MM.1S (cell line): ENCODE data around the gene MAP3K1.

ENCODE experiments used
- DNase-seq: peaks from one replicate; pipeline ENCODE4 v3.0.0-alpha.2; 2015
- H2AFZ ChIP-seq: fragments of 300-600 bp; sonication (generic); 2 replicates; pipeline ENCODE4 v1.6.0; 2016; ENCODE audit warnings: antibody characterized with exemption, low read length
- H3F3A ChIP-seq: fragments of 300-600 bp; sonication (generic); 2 replicates; pipeline ENCODE4 v1.6.1; 2016; ENCODE audit warnings: mild to moderate bottlenecking, antibody characterized with exemption, low read length, moderate library complexity, mixed read lengths; ENCODE audit not compliant: insufficient read depth
- H3K27ac ChIP-seq: fragments of 300-600 bp; sonication (generic); 2 replicates; pipeline ENCODE4 v1.5.1; 2016; ENCODE audit warnings: mild to moderate bottlenecking, low read length
- H3K27me3 ChIP-seq: fragments of 300-600 bp; sonication (generic); replicated peaks from 2 replicates; pipeline ENCODE4 v1.6.0; 2016; ENCODE audit warnings: low read length; ENCODE audit not compliant: insufficient read depth
- H3K36me3 ChIP-seq: fragments of 300-600 bp; sonication (generic); replicated peaks from 2 replicates; pipeline ENCODE4 v1.6.1; 2016; ENCODE audit warnings: mild to moderate bottlenecking, low read length, mixed read lengths; ENCODE audit not compliant: insufficient read depth
- H3K4me1 ChIP-seq: fragments of 300-600 bp; sonication (generic); 2 replicates; pipeline ENCODE4 v1.6.1; 2016; ENCODE audit warnings: low read length, mixed read lengths
- H3K4me2 ChIP-seq: fragments of 300-600 bp; sonication (generic); 2 replicates; pipeline ENCODE4 v1.6.0; 2016; ENCODE audit warnings: low read depth, low read length
- H3K4me3 ChIP-seq: fragments of 300-600 bp; sonication (generic); 2 replicates; pipeline ENCODE4 v1.5.1; 2016; ENCODE audit warnings: low read length, mixed read lengths
- H3K79me2 ChIP-seq: fragments of 300-600 bp; sonication (generic); 2 replicates; pipeline ENCODE4 v1.6.1; 2016; ENCODE audit warnings: mixed run types, low read length, mixed read lengths
- H3K9ac ChIP-seq: fragments of 300-600 bp; sonication (generic); 2 replicates; pipeline ENCODE4 v1.6.1; 2016; ENCODE audit warnings: low read length, mixed read lengths
- H3K9me2 ChIP-seq: fragments of 300-600 bp; sonication (generic); replicated peaks from 2 replicates; pipeline ENCODE4 v1.6.1; 2016; ENCODE audit warnings: mild to moderate bottlenecking, low read length, mixed read lengths; ENCODE audit not compliant: insufficient read depth
- H3K9me3 ChIP-seq: fragments of 300-600 bp; sonication (generic); replicated peaks from 2 replicates; pipeline ENCODE4 v1.6.1; 2016; ENCODE audit warnings: mild to moderate bottlenecking, low read length, mixed read lengths; ENCODE audit not compliant: insufficient read depth
- H4K20me1 ChIP-seq: fragments of 300-600 bp; sonication (generic); 2 replicates; pipeline ENCODE4 v1.6.1; 2016; ENCODE audit warnings: mild to moderate bottlenecking, low read length, moderate library complexity, mixed read lengths; ENCODE audit not compliant: insufficient read depth
- CTCF ChIP-seq: fragments of 300-600 bp; sonication (generic); IDR thresholded peaks from 2 replicates; pipeline ENCODE4 v1.5.1; 2016; ENCODE audit warnings: antibody characterized with exemption, low read length, mixed read lengths
- EZH2 ChIP-seq: fragments of 300-600 bp; sonication (generic); optimal IDR thresholded peaks from 2 replicates; pipeline ENCODE3; 2017; ENCODE audit warnings: low read depth, mild to moderate bottlenecking, antibody characterized with exemption, low read length, mixed read lengths
- EZH2phosphoT487 ChIP-seq: fragments of 300-600 bp; sonication (generic); IDR thresholded peaks from 2 replicates; pipeline ENCODE4 v1.6.1; 2018; ENCODE audit warnings: antibody characterized with exemption, low read length

The MAP3K1 gene

DNA sequence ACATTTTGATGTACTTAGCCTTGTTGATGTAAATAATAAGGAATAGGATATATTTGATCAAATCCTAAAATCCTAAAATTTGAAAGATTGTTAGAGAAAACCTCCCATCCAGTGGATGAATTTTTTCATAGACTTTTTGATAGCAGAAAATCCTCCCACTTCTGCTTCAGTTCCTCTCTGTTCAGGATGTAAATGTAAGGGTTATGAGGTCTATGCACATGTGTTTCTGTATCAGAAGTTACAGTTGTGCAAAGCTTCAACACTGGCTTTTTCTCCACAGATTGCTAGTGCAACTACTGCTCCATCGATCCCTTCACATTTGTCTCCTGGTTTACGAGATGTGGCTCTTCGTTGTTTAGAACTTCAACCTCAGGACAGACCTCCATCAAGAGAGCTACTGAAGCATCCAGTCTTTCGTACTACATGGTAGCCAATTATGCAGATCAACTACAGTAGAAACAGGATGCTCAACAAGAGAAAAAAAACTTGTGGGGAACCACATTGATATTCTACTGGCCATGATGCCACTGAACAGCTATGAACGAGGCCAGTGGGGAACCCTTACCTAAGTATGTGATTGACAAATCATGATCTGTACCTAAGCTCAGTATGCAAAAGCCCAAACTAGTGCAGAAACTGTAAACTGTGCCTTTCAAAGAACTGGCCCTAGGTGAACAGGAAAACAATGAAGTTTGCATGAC lies 78.1 kb downstream of the MAP3K1 start:
- no peaks in the 10 kb centered on the region for H3K4me1 ChIP-seq
- peaks cover 7% of the 10 kb centered on the region; the same call in 1 of the 2 replicates for H3K36me3 ChIP-seq

DNA sequence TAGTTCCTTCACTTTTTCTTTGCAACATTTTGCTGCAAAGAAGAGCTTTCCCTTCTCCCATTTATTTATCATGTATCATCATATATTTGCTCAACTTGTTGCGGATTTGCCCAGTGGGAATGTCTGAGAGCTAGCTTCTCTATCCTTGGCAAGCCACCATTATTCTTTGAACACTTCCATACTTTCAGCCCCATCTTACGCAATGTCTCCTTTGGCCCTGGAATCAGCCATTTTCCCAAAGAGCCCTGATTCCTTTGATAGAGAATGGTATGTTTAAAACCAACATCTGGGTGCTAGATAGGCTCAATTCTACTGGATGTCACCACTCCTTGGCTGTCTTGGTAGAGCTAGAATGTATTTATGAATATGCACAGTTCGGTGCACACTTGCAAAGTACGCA lies 81.4 kb downstream of the MAP3K1 start:
- Histone ChIP-seq H3K27me3 (no peaks in the 10 kb centered on the region), H3K27ac (no peak overlapping the region), H3K4me2 (no peak overlapping the region), H3F3A (0 out of 2 replicates have a peak, but pooled peaks cover 3% of the 10 kb centered on the region), H3K9me2 (no peaks in the 10 kb centered on the region), H2AFZ (no peak overlapping the region), H3K79me2 (no peaks in the 10 kb centered on the region), H3K4me1 (no peaks in the 10 kb centered on the region), H4K20me1 (no peaks in the 10 kb centered on the region), H3K36me3 (no peaks in the 10 kb centered on the region), H3K4me3 (no peak overlapping the region), H3K9ac (no peak overlapping the region), H3K9me3 (no peaks in the 10 kb centered on the region)
- no peak for DNase-seq
- TF ChIP-seq CTCF = no peak
- no peak for TF ChIP-seq EZH2phosphoT487
- TF ChIP-seq EZH2 = no peak

More for the DNA sequence above, 78.1 kb downstream of the MAP3K1 start:
- Histone ChIP-seq H3K4me3 (no peak overlapping the region), H2AFZ (no peak overlapping the region), H3F3A (no peaks in the 10 kb centered on the region), H3K9me3 (no peaks in the 10 kb centered on the region), H4K20me1 (no peaks in the 10 kb centered on the region), H3K27ac (no peak overlapping the region), H3K27me3 (no peaks in the 10 kb centered on the region), H3K9ac (no peak overlapping the region), H3K79me2 (no peaks in the 10 kb centered on the region), H3K4me2 (no peak overlapping the region), H3K9me2 (no peaks in the 10 kb centered on the region)
- DNase-seq = no peak
- TF ChIP-seq EZH2phosphoT487 (no peak), CTCF (no peak), EZH2 (no peak)

- no peak for DNase-seq
- Histone ChIP-seq H4K20me1 (no peaks in the 10 kb centered on the region), H3K4me3 (no peak overlapping the region), H3K9ac (no peak overlapping the region), H3K9me3 (no peaks in the 10 kb centered on the region), H2AFZ (no peak overlapping the region), H3K9me2 (no peaks in the 10 kb centered on the region), H3K4me2 (no peak overlapping the region), H3K36me3 (no peaks in the 10 kb centered on the region), H3K4me1 (no peaks in the 10 kb centered on the region), H3F3A (0 out of 2 replicates have a peak, but pooled peaks cover 3% of the 10 kb centered on the region), H3K27me3 (no peaks in the 10 kb centered on the region), H3K27ac (no peak overlapping the region), H3K79me2 (no peaks in the 10 kb centered on the region)
- TF ChIP-seq EZH2 (no peak), EZH2phosphoT487 (no peak), CTCF (no peak)
These were observed 82.9 kb downstream of the MAP3K1 start for GRCh38 chr5:56898213-56898612.
